ENCODE data around the gene IL36RN.

IL36RN gene

GRCh38 chr2:113102133-113102532, 43.1 kb downstream of the IL36RN start:
- DNase-seq (ENCODE audit: low read depth): no peak

- DNase-seq (ENCODE audit: low read depth): no peak
Measured at GRCh38 chr2:113103277-113103676, 44.3 kb downstream of the IL36RN start.

GRCh38 chr2:113104054-113104611, 45.1 kb downstream of the IL36RN start:
- DNase-seq (ENCODE audit: low read depth): no peak

DNA sequence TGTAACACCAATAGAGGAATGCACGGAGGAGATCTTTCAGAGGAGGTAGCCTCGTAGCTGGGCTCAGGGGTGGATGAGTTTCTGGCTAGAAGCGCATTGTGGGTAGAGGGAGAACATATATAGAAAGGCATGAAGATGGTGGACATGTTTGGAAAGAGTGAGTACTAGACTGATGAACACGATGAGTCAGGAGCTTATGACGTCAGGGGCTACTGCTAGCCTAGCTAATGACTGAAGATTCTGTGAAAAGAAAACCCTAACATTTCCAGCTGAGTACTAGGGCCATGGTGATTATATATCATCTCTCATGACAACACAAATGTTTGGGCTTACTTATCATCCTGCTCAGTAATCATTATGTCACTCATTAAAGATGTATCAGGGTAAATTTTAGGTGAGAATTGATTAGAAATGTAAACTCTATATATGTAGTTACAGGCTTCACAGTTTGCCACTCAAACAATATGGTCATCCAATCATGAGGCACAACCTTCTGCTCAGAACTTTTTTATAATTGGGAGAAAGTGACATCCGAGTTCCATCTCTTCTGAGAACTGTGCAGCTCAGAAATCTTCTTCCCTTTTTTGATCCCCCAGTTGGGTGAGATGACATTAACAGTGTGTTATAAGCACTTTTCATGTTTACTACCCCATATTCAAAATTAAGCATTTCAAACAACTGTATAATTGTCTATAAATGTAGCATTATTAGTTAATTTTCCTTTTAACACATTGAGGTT, 46.2 kb downstream of the IL36RN start:
- no peak for DNase-seq (ENCODE audit: low read depth)

GRCh38 chr2:113111121-113111520, 52.1 kb downstream of the IL36RN start:
- DNase-seq (ENCODE audit: low read depth): no peak

GRCh38 chr2:113111823-113112287, 52.9 kb downstream of the IL36RN start:
- no peak for DNase-seq (ENCODE audit: low read depth)

- DNase-seq (ENCODE audit: low read depth): no peak
Measured at GRCh38 chr2:113112441-113112840, 53.4 kb downstream of the IL36RN start.

- no peak for DNase-seq (ENCODE audit: low read depth)
Measured at GRCh38 chr2:113112871-113113270, 53.9 kb downstream of the IL36RN start.

DNA sequence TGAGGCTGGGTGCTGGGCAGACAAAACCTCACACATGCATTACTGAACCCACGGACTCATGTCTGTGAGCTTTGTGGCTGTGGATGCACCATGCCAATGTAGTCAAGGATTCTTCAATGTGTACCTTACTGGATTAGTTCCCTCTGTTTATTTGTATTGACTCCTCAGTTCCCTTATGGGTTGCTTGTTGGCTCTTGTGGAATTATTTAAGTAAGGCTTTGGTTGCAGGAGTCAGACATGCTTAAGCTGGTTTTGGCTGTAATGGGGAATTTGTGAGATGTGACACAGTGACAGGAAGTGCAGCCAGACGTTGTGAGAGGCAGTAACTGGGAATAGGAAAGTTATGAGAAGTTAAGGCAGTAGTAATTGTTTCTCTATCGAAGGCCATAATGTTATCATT, 54.8 kb downstream of the IL36RN start:
- no peak for DNase-seq (ENCODE audit: low read depth)
